Loucy (cell line): ENCODE measurements around the gene DSC3.

Source experiments
- H2AFZ ChIP-seq: fragments of 200-600 bp; sonication (generic); 2 replicates; pipeline ENCODE4 v1.6.0; 2016; ENCODE audit warnings: antibody characterized with exemption, mild to moderate bottlenecking, low read length, moderate library complexity
- H3F3A ChIP-seq: fragments of 200-600 bp; 2 replicates; pipeline ENCODE4 v1.6.0; 2016; ENCODE audit warnings: antibody characterized with exemption, low read depth, mild to moderate bottlenecking
- H3K27me3 ChIP-seq: fragments of 200-600 bp; sonication (generic); 2 replicates; pipeline ENCODE4 v1.6.1; 2014; ENCODE audit warnings: low read length, mild to moderate bottlenecking; ENCODE audit not compliant: insufficient read depth, poor library complexity, severe bottlenecking
- H3K36me3 ChIP-seq: fragments of 200-600 bp; sonication (generic); 2 replicates; pipeline ENCODE4 v1.6.1; 2016; ENCODE audit warnings: low read length; ENCODE audit not compliant: insufficient read depth
- H3K4me1 ChIP-seq: fragments of 200-600 bp; sonication (generic); 2 replicates; pipeline ENCODE4 v1.5.1; 2014; ENCODE audit warnings: low read length, mild to moderate bottlenecking; ENCODE audit not compliant: insufficient read depth, poor library complexity, severe bottlenecking
- H3K4me2 ChIP-seq: fragments of 200-600 bp; sonication (generic); 2 replicates; pipeline ENCODE4 v1.6.0; 2014; ENCODE audit warnings: antibody characterized with exemption, low read length, low read depth, mild to moderate bottlenecking; ENCODE audit not compliant: poor library complexity, severe bottlenecking
- H3K4me3 ChIP-seq: fragments of 200-600 bp; sonication (generic); 2 replicates; pipeline ENCODE4 v1.5.1; 2014; ENCODE audit warnings: low read length, mild to moderate bottlenecking, mixed read lengths; ENCODE audit not compliant: poor library complexity, severe bottlenecking
- H3K79me2 ChIP-seq: fragments of 200-600 bp; sonication (generic); 2 replicates; pipeline ENCODE4 v1.6.1; 2014; ENCODE audit warnings: low read length; ENCODE audit not compliant: insufficient read depth
- H3K9ac ChIP-seq: fragments of 200-600 bp; sonication (generic); 2 replicates; pipeline ENCODE4 v1.6.0; 2014; ENCODE audit warnings: mild to moderate bottlenecking, low read depth, low read length, moderate library complexity; ENCODE audit not compliant: poor library complexity, severe bottlenecking
- H3K9me2 ChIP-seq: fragments of 200-600 bp; sonication (generic); replicated peaks from 2 replicates; pipeline ENCODE4 v1.6.1; 2016; ENCODE audit warnings: low read depth, low read length, mixed read lengths
- H3K9me3 ChIP-seq: fragments of 200-600 bp; sonication (generic); 2 replicates; pipeline ENCODE4 v1.6.1; 2014; ENCODE audit warnings: mild to moderate bottlenecking, antibody characterized with exemption, low read length, low read depth; ENCODE audit not compliant: insufficient read depth
- H4K20me1 ChIP-seq: fragments of 200-600 bp; sonication (generic); 2 replicates; pipeline ENCODE4 v1.6.0; 2014; ENCODE audit warnings: antibody characterized with exemption, low read length, mild to moderate bottlenecking; ENCODE audit not compliant: insufficient read depth, poor library complexity, severe bottlenecking
- CTCF ChIP-seq: fragments of 200-600 bp; sonication (generic); conservative IDR thresholded peaks from 2 replicates; pipeline ENCODE4 v1.5.1; 2014; ENCODE audit warnings: mild to moderate bottlenecking, antibody characterized with exemption, low read length
- EZH2phosphoT487 ChIP-seq: fragments of 200-600 bp; IDR thresholded peaks from 2 replicates; pipeline ENCODE4 v1.6.1; 2018; ENCODE audit warnings: antibody characterized with exemption, mild to moderate bottlenecking, moderate library complexity, borderline replicate concordance

Gene DSC3

GRCh38 chr18:31064130-31064529, 21.6 kb upstream of the DSC3 start:
- no peaks in the 10 kb centered on the region for H3K27me3 ChIP-seq
- H3K4me1 ChIP-seq: no peaks in the 10 kb centered on the region
- H3K9me2 ChIP-seq: no peaks in the 10 kb centered on the region
- H3K4me3 ChIP-seq: no peak overlapping the region
- H3K9ac ChIP-seq: no peak overlapping the region
- no peaks in the 10 kb centered on the region for H3K79me2 ChIP-seq
- no peaks in the 10 kb centered on the region for H3K9me3 ChIP-seq
- no peaks in the 10 kb centered on the region for H3K36me3 ChIP-seq
- TF ChIP-seq EZH2phosphoT487 (no peak), CTCF (no peak)
- no peak overlapping the region for H3K4me2 ChIP-seq
- H4K20me1 ChIP-seq: no peaks in the 10 kb centered on the region
- no peaks in the 10 kb centered on the region for H3F3A ChIP-seq
- H2AFZ ChIP-seq: no peak overlapping the region

GRCh38 chr18:31061945-31062344, 19.4 kb upstream of the DSC3 start:
- H3K9me2 ChIP-seq: no peaks in the 10 kb centered on the region
- no peaks in the 10 kb centered on the region for H3K27me3 ChIP-seq
- H3K36me3 ChIP-seq: no peaks in the 10 kb centered on the region
- no peaks in the 10 kb centered on the region for H3F3A ChIP-seq
- H3K4me1 ChIP-seq: no peaks in the 10 kb centered on the region
- H3K4me2 ChIP-seq: no peak overlapping the region
- no peaks in the 10 kb centered on the region for H4K20me1 ChIP-seq
- H3K9me3 ChIP-seq: no peaks in the 10 kb centered on the region
- H3K79me2 ChIP-seq: no peaks in the 10 kb centered on the region
- no peak overlapping the region for H3K9ac ChIP-seq
- H2AFZ ChIP-seq: no peak overlapping the region
- no peak overlapping the region for H3K4me3 ChIP-seq
- no peak for TF ChIP-seq CTCF
- no peak for TF ChIP-seq EZH2phosphoT487

GRCh38 chr18:31058897-31059296, 16.4 kb upstream of the DSC3 start:
- Histone ChIP-seq H3K9ac (no peak overlapping the region), H3K4me2 (no peak overlapping the region), H3K4me1 (no peaks in the 10 kb centered on the region)

More at GRCh38 chr18:31058897-31059296, 16.4 kb upstream of the DSC3 start:
- no peaks in the 10 kb centered on the region for H3K9me2 ChIP-seq
- no peaks in the 10 kb centered on the region for H3K27me3 ChIP-seq
- H4K20me1 ChIP-seq: no peaks in the 10 kb centered on the region
- no peak overlapping the region for H3K4me3 ChIP-seq
- no peak overlapping the region for H2AFZ ChIP-seq
- H3F3A ChIP-seq: no peaks in the 10 kb centered on the region
- H3K9me3 ChIP-seq: no peaks in the 10 kb centered on the region
- TF ChIP-seq CTCF (no peak), EZH2phosphoT487 (no peak)
- H3K79me2 ChIP-seq: no peaks in the 10 kb centered on the region
- H3K36me3 ChIP-seq: no peaks in the 10 kb centered on the region
